HG03442 (cell line): ENCODE data around the gene EIF3L.

Experiments
- ATAC-seq: cut with Tn5 transposase; IDR thresholded peaks from one replicate; pipeline ENCODE4 v1.9.1; 2021; ENCODE audit warnings: mild to moderate bottlenecking, moderate library complexity; ENCODE audit not compliant: unreplicated experiment

EIF3L gene

GRCh38 chr22:37850801-37851200 is 1.6 kb downstream of the EIF3L start:
- ATAC-seq = no peak

- no peak for ATAC-seq
Observed at GRCh38 chr22:37852418-37852817, 3.2 kb downstream of the EIF3L start.

- ATAC-seq = no peak
Observed at GRCh38 chr22:37854946-37855345, 5.7 kb downstream of the EIF3L start.

- ATAC-seq = no peak
Observed at GRCh38 chr22:37855462-37855861, 6.2 kb downstream of the EIF3L start.

- no peak for ATAC-seq
Observed at GRCh38 chr22:37860796-37861421, 11.7 kb downstream of the EIF3L start.

GRCh38 chr22:37862570-37863325 is 13.5 kb downstream of the EIF3L start:
- no peak for ATAC-seq

- ATAC-seq = no peak
Observed at GRCh38 chr22:37865510-37865909, 16.3 kb downstream of the EIF3L start.

- ATAC-seq = no peak
Observed at GRCh38 chr22:37870273-37870672, 21.1 kb downstream of the EIF3L start.

- no peak for ATAC-seq
Observed at GRCh38 chr22:37880668-37881440, 31.6 kb downstream of the EIF3L start.

GRCh38 chr22:37884420-37884819 is 35.2 kb downstream of the EIF3L start:
- ATAC-seq = no peak

GRCh38 chr22:37887584-37888378 is 38.6 kb downstream of the EIF3L start:
- no peak for ATAC-seq

- ATAC-seq = no peak
Observed at GRCh38 chr22:37891926-37892325, 42.7 kb downstream of the EIF3L start.

- ATAC-seq = no peak
Observed at GRCh38 chr22:37892566-37893335, 43.5 kb downstream of the EIF3L start.

GRCh38 chr22:37893583-37893983 is 44.4 kb downstream of the EIF3L start:
- ATAC-seq = no peak

- no peak for ATAC-seq
Observed at GRCh38 chr22:37894939-37895670, 45.9 kb downstream of the EIF3L start.

- peak; percentile 53 for ATAC-seq
Observed at GRCh38 chr22:37896181-37896592, 47.0 kb downstream of the EIF3L start.

- no peak for ATAC-seq
Observed at GRCh38 chr22:37896939-37897338, 47.7 kb downstream of the EIF3L start.

- ATAC-seq = no peak
Observed at GRCh38 chr22:37897807-37898206, 48.6 kb downstream of the EIF3L start.

GRCh38 chr22:37898441-37899181 is 49.4 kb downstream of the EIF3L start:
- no peak for ATAC-seq
